Measurements from ENCODE around the gene MED1.
"Not testable (repeated sequence)": the region's sequence is repeated elsewhere in the genome, so short reads cannot be mapped to it uniquely, and the experiment has no call there.

DNA sequence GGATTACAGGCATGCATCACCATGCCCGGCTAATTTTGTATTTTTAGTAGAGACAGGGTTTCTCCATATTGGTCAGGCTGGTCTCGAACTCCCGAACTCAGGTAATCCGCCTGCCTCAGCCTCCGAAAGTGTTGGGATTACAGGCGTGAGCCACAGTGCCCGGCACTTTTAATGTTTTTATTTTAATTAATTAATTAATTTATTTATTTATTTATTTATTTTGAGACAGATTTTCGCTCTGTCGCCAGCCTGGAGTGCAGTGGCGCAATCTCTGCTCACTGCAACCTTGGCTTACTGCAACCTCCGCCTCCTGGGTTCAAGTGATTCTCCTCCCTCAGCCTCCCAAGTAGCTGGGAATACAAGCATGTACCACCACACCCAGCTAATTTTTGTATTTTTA lies 17.5 kb upstream of the MED1 start:
- TF ChIP-seq, protein P1, sequence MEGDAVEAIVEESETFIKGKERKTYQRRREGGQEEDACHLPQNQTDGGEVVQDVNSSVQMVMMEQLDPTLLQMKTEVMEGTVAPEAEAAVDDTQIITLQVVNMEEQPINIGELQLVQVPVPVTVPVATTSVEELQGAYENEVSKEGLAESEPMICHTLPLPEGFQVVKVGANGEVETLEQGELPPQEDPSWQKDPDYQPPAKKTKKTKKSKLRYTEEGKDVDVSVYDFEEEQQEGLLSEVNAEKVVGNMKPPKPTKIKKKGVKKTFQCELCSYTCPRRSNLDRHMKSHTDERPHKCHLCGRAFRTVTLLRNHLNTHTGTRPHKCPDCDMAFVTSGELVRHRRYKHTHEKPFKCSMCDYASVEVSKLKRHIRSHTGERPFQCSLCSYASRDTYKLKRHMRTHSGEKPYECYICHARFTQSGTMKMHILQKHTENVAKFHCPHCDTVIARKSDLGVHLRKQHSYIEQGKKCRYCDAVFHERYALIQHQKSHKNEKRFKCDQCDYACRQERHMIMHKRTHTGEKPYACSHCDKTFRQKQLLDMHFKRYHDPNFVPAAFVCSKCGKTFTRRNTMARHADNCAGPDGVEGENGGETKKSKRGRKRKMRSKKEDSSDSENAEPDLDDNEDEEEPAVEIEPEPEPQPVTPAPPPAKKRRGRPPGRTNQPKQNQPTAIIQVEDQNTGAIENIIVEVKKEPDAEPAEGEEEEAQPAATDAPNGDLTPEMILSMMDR (IDR thresholded peaks at IDR 0.05), result not testable (repeated sequence)
- TF ChIP-seq POLR2AphosphoS5 (IDR thresholded peaks at IDR 0.05; ENCODE audit: insufficient read depth in 1 of 2, low read depth in 1 of 2); POLR2A (IDR thresholded peaks at IDR 0.05): not testable (repeated sequence)
